Testis (tissue), 5 donors: ENCODE data around the gene TGIF2. TPM values are rescaled to one million over a fixed set of nuclear protein-coding genes. Genes with fewer than 3 reads are reported as not detected.
A peak's percentile ranks its signal among the peaks of the same experiment; 100 is the strongest.

Source experiments
- DNase-seq: peaks from one replicate; pipeline ENCODE4 v3.0.0-alpha.2; 2019
- H3K27ac ChIP-seq, 2 donors: fragments of 200-600 bp; sonication (generic); one replicate each; pipeline ENCODE4 v1.5.1; 2019
- H3K27me3 ChIP-seq: fragments of 200-600 bp; sonication (generic); one replicate; pipeline ENCODE4 v1.5.1; 2019
- H3K36me3 ChIP-seq: fragments of 200-600 bp; sonication (generic); one replicate; pipeline ENCODE4 v1.5.1; 2017; ENCODE audit warnings: low read depth; ENCODE audit errors: missing control alignments
- H3K4me1 ChIP-seq: fragments of 200-600 bp; sonication (generic); one replicate; pipeline ENCODE4 v1.5.1; 2019
- H3K4me3 ChIP-seq, 2 donors: fragments of 200-600 bp; sonication (generic); one replicate each; pipeline ENCODE4 v1.5.1; 2017 to 2019
- H3K9me3 ChIP-seq: fragments of 200-600 bp; sonication (generic); one replicate; pipeline ENCODE4 v1.5.1; 2017
- CTCF ChIP-seq, 3 experiments: fragments of 450-650 bp in 2 of 3; fragments of 200-600 bp in 1 of 3; sonication (generic) in 1 of 3; IDR thresholded peaks; one replicate each; pipeline ENCODE4 v1.5.1; 2016 to 2019; ENCODE audit warnings: antibody characterized with exemption in 3 of 3, mild to moderate bottlenecking in 2 of 3, moderate library complexity in 1 of 3
- POLR2A ChIP-seq: fragments of 450-650 bp; IDR thresholded peaks from one replicate; pipeline ENCODE4 v1.6.1; 2017; ENCODE audit warnings: antibody characterized with exemption, mild to moderate bottlenecking, moderate library complexity
- WGBS, 2 donors: methylation state at CpG; one replicate each; pipeline ENCODE4 v1.1.5; 2018; 5-methylcytosine and 5-hydroxymethylcytosine counted together
- intact Hi-C: fragments of 100-400 bp; cut with DNase I; formaldehyde crosslinking; loops from one replicate; pipeline ENCODE4 v1.15.1; 2023; ENCODE audit warnings: low total_unique reads
- long read RNA-seq, 2 donors: transcript quantifications; one replicate each; lab custom pipeline, GENCODE V29; 2026
- polyA plus RNA-seq: library from polyadenylated mRNA; stranded (reverse); fragments of 350-450 nt; fragmentation: Illumina TruSeq; extraction: RNeasy Lipid Tissue Mini Kit (QIAGEN cat#74804); gene quantifications from one replicate; pipeline ENCODE4 v1.2.3, GENCODE V29; 2014; ENCODE audit warnings: low read depth, low replicate concordance; ENCODE audit not compliant: insufficient read depth
- total RNA-seq, 2 donors: library from RNA; depleted of rRNA; stranded (reverse); fragments of >200 nt; gene quantifications; one replicate each; pipeline ENCODE4 v1.2.3, GENCODE V29; 2016

Gene TGIF2
- 10 to 100 TPM; 34.3 to 37.2 TPM for total RNA-seq
- polyA plus RNA-seq: 24.0 TPM
- long read RNA-seq, donor 1, transcript TGIF2-201 (3 exons, 3,406 nt): major isoform, 8 of 62 reads
- long read RNA-seq, donor 1, partial matches to known transcripts: 52 of 62 reads
- long read RNA-seq, donor 1, other reads (novel, unspliced or antisense): 0 of 62 reads
- long read RNA-seq, donor 2, partial matches to known transcripts: 10 of 14 reads
- long read RNA-seq, donor 2, other reads (novel, unspliced or antisense): 0 of 14 reads

- H3K27me3 ChIP-seq: no peaks in the 10 kb centered on the region
- H3K27ac ChIP-seq: peak within 1 kb of the TSS; percentile 93
- WGBS, 2 donors: 0 to 3% methylated on average over 7 to 58 of the region's 80 CpGs
- H3K4me3 ChIP-seq: peak within 1 kb of the TSS; percentile 89 to 97
- H3K36me3 ChIP-seq: no peaks in the 10 kb centered on the region
- peaks cover 34% of the 10 kb centered on the region for H3K4me1 ChIP-seq
- H3K9me3 ChIP-seq: no peaks in the 10 kb centered on the region
- intact Hi-C loops: loop anchor here (5.0 kb wide), 1 partner anchor 34 kb away; the partner anchor contains the start of gene RAB5IF
- DNase-seq: peak; percentile 92
- TF ChIP-seq CTCF (IDR thresholded peaks at IDR 0.05): no peak
- no peak for TF ChIP-seq POLR2A
Observed at GRCh38 chr20:36573103-36573797, at the start of gene TGIF2. Gene TGIF2, plus strand, starts transcription at chr20:36573597. Its CDS starts 5,178 bp downstream, at chr20:36578775.

- Histone ChIP-seq H3K4me3 (no peak overlapping the region), H3K9me3 (no peaks in the 10 kb centered on the region), H3K27ac (peak overlapping the region; percentile 84 to 88), H3K36me3 (no peaks in the 10 kb centered on the region), H3K4me1 (peaks cover 55% of the 10 kb centered on the region), H3K27me3 (no peaks in the 10 kb centered on the region)
- TF ChIP-seq CTCF (IDR thresholded peaks at IDR 0.05) (no peak), POLR2A (no peak)
- DNase-seq: no peak
- intact Hi-C loops: no loop called here
- WGBS, 2 donors: 81% methylated on average over 14 to 17 of the region's 17 CpGs
Observed at GRCh38 chr20:36525620-36526365, 47.6 kb upstream of the TGIF2 start.

- intact Hi-C loops: no loop called here
- Histone ChIP-seq H3K4me1 (peaks cover 48% of the 10 kb centered on the region), H3K36me3 (no peaks in the 10 kb centered on the region), H3K27ac (peak overlapping the region; percentile 84 to 88), H3K9me3 (no peaks in the 10 kb centered on the region), H3K27me3 (no peaks in the 10 kb centered on the region), H3K4me3 (no peak overlapping the region)
- TF ChIP-seq POLR2A (no peak), CTCF (IDR thresholded peaks at IDR 0.05) (peak in 1 of 3 experiments; percentile 7)
- no peak for DNase-seq
- 51 to 76% methylated on average over 28 to 29 of the region's 29 CpGs for WGBS, 2 donors
Observed at GRCh38 chr20:36526521-36527011, 46.8 kb upstream of the TGIF2 start.

DNA sequence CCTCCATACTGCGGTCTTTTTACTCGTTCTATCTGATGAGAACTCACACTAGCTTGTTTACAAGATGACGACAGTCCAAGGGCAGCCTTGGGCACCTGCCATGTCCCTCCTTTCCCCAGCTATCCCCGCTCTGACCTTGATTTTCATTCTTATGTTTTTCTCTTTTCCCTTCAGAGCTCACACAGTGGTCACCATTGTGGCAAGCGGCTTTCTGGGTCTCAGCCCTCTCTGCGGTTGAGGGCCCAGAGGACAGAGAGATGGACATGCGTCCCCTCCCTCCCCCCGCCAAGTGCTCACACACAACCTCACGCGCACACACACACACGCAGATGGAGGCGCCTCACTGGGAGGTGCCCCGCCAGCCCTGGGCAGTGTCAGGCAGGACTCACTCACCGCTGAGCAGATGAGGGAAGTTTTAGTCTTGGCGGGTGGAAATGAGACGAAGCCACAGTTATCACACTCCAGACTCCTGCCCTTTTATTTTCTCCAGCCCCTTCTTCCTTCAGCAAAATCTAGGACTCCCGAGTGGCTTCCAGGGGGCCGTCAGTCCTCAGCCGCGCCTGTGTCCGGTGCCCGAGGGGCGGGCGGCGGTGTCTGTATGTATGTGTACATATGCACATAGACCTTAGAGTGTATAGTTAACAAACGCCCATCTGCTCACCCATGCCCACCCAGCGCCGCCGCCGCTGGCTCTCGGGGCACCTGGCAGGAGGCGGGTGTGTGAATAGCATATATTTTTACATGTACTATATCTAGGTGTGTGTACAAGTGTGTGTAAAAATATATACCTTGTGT is 45.9 kb upstream of the TGIF2 start:
- intact Hi-C loops: no loop called here
- 72 to 77% methylated on average over 30 to 32 of the region's 32 CpGs for WGBS, 2 donors
- Histone ChIP-seq H3K4me1 (peaks cover 40% of the 10 kb centered on the region), H3K4me3 (no peak overlapping the region), H3K9me3 (no peaks in the 10 kb centered on the region), H3K27ac (peak overlapping the region; percentile 84 to 88), H3K36me3 (no peaks in the 10 kb centered on the region), H3K27me3 (no peaks in the 10 kb centered on the region)
- TF ChIP-seq CTCF (IDR thresholded peaks at IDR 0.05) (no peak), POLR2A (no peak)
- DNase-seq: peak; percentile 92
